OCI-LY3 (cell line): ENCODE measurements around the gene MCU.

Experiments used
- EZH2phosphoT487 ChIP-seq: fragments of 200-600 bp; shearing (Covaris generic); IDR thresholded peaks from 2 replicates; pipeline ENCODE4 v1.6.1; 2018; ENCODE audit warnings: antibody characterized with exemption, mixed run types, low read depth
- TF ChIP-seq, protein P1 (sequence below): fragments of 200-600, 300-600 bp; sonication (generic); IDR thresholded peaks from 2 replicates; pipeline ENCODE4 v1.5.1; 2014; ENCODE audit warnings: antibody characterized with exemption, low read length, low read depth

DNA sequence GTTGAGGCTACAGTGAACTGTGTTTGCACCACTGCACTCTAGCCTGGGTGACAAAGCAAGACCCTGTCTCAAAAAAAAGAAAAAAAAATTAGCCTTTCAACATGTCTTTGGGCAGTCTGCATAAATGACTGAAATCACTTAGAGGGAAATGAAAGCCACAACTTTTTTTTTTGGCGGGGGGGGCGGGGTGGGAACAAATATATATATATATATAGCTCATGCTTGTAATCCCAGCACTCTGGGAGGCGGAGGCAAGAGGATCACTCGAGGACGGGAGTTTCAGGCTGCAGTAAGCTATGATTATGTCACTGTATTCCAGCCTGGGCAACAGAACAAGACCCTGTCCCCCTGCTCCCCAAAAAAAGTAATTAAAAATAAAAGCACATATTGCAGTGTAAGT lies 42.7 kb upstream of the MCU start:
- TF ChIP-seq, protein P1, sequence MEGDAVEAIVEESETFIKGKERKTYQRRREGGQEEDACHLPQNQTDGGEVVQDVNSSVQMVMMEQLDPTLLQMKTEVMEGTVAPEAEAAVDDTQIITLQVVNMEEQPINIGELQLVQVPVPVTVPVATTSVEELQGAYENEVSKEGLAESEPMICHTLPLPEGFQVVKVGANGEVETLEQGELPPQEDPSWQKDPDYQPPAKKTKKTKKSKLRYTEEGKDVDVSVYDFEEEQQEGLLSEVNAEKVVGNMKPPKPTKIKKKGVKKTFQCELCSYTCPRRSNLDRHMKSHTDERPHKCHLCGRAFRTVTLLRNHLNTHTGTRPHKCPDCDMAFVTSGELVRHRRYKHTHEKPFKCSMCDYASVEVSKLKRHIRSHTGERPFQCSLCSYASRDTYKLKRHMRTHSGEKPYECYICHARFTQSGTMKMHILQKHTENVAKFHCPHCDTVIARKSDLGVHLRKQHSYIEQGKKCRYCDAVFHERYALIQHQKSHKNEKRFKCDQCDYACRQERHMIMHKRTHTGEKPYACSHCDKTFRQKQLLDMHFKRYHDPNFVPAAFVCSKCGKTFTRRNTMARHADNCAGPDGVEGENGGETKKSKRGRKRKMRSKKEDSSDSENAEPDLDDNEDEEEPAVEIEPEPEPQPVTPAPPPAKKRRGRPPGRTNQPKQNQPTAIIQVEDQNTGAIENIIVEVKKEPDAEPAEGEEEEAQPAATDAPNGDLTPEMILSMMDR = no peak
- TF ChIP-seq EZH2phosphoT487 = no peak
